CD4-positive, alpha-beta memory T cell (primary cell): ENCODE measurements around the gene SNED1. TPM values are rescaled to one million over a fixed set of nuclear protein-coding genes. Genes with fewer than 3 reads are reported as not detected.

Experiments used
- CTCF ChIA-PET: fragments of 350-600 bp; sonication (Branson Sonifier 250); formaldehyde crosslinking; loops from one replicate; lab custom pipeline; 2021; ENCODE audit warnings: inconsistent platforms; ENCODE audit not compliant: partially characterized antibody; lab: Charles Lee
- POLR2A ChIA-PET: fragments of 350-600 bp; sonication (Branson Sonifier 250); formaldehyde crosslinking; loops from one replicate; lab custom pipeline; 2021; ENCODE audit not compliant: partially characterized antibody; lab: Charles Lee
- DNase-seq, 5 donors: peaks; one replicate each; pipeline versions ENCODE4 v3.0.0 to v3.0.0-alpha.2; 2020 to 2022; ENCODE audit warnings: mixed read lengths in 1 of 5
- H3K27ac ChIP-seq: one replicate; pipeline ENCODE4 v1.7.0; 2013; ENCODE audit warnings: low read depth, low read length
- H3K27me3 ChIP-seq: 2 replicates; pipeline ENCODE4 v1.7.0; 2013; ENCODE audit warnings: mild to moderate bottlenecking, low read length, moderate library complexity; ENCODE audit not compliant: insufficient read depth
- H3K36me3 ChIP-seq: 2 replicates; pipeline ENCODE4 v1.7.0; 2013; ENCODE audit warnings: mild to moderate bottlenecking, low read length, moderate library complexity; ENCODE audit not compliant: insufficient read depth
- H3K4me1 ChIP-seq: 2 replicates; pipeline ENCODE4 v1.7.0; 2013; ENCODE audit warnings: mild to moderate bottlenecking, low read length, moderate library complexity; ENCODE audit not compliant: insufficient read depth
- H3K4me3 ChIP-seq, 2 donors: one replicate each; pipeline ENCODE4 v1.7.0; 2013; ENCODE audit warnings: low read length in 2 of 2, mild to moderate bottlenecking in 1 of 2
- H3K9me3 ChIP-seq, 2 donors: one replicate each; pipeline ENCODE4 v1.7.0; 2013; ENCODE audit warnings: low read length in 2 of 2, control low read depth in 1 of 2; ENCODE audit not compliant: control insufficient read depth in 1 of 2
- H3K27ac Mint-ChIP-seq, 7 donors: one replicate each; pipeline ENCODE4 v1.8.0; 2020 to 2021; ENCODE audit warnings: mixed read lengths in 7 of 7, mild to moderate bottlenecking in 6 of 7, inconsistent platforms in 3 of 7, moderate library complexity in 3 of 7
- H3K27me3 Mint-ChIP-seq, 2 donors: one replicate each; pipeline ENCODE4 v1.8.0; 2020 to 2021; ENCODE audit warnings: mixed read lengths in 2 of 2
- H3K36me3 Mint-ChIP-seq, 2 donors: one replicate each; pipeline ENCODE4 v1.8.0; 2020 to 2021; ENCODE audit warnings: mixed read lengths in 2 of 2, inconsistent platforms in 1 of 2, mild to moderate bottlenecking in 1 of 2
- H3K4me1 Mint-ChIP-seq, 4 donors: one replicate each; pipeline ENCODE4 v1.8.0; 2020 to 2021; ENCODE audit warnings: mixed read lengths in 4 of 4, mild to moderate bottlenecking in 1 of 4
- H3K4me3 Mint-ChIP-seq, 8 donors: one replicate each; pipeline ENCODE4 v1.8.0; 2020 to 2021; ENCODE audit warnings: mixed read lengths in 8 of 8, mild to moderate bottlenecking in 7 of 8, moderate library complexity in 6 of 8, inconsistent platforms in 3 of 8
- H3K9me3 Mint-ChIP-seq, 8 donors: one replicate each; pipeline ENCODE4 v1.8.0; 2020 to 2021; ENCODE audit warnings: mixed read lengths in 8 of 8, mild to moderate bottlenecking in 5 of 8, inconsistent platforms in 3 of 8, moderate library complexity in 1 of 8
- intact Hi-C: fragments of 100-400 bp; cut with micrococcal nuclease; formaldehyde crosslinking; loops from one replicate; pipeline ENCODE4 v1.15.1; 2023
- polyA plus RNA-seq, 2 donors: library from polyadenylated mRNA; unstranded; fragments of 300-500 nt; fragmentation: Illumina TruSeq; gene quantifications; one replicate each; pipeline ENCODE4 v1.2.3, GENCODE V29; 2021
- total RNA-seq, 2 experiments: library from RNA; stranded (reverse); gene quantifications; one replicate each; pipeline ENCODE4 v1.2.3, GENCODE V29; 2021

The SNED1 gene
- total and polyA plus RNA-seq, 4 experiments from 2014 or later, result 1.6 to 90.1 (median 44.2) TPM

- H3K27me3 Mint-ChIP-seq, result no peaks in the 10 kb centered on the region
- no peaks in the 10 kb centered on the region for H3K27me3 ChIP-seq
- no peaks in the 10 kb centered on the region for H3K9me3 ChIP-seq
- H3K36me3 Mint-ChIP-seq, result peaks cover 9 to 21% of the 10 kb centered on the region in 2 donors
- DNase-seq, result no peak
- no peak overlapping the region for H3K4me3 Mint-ChIP-seq
- H3K36me3 ChIP-seq, result peaks cover 16% of the 10 kb centered on the region
- ChIA-PET CTCF (no interaction called here), POLR2A (no interaction called here)
- intact Hi-C loops, result no loop called here
- no peak overlapping the region for H3K4me3 ChIP-seq
- no peak overlapping the region for H3K27ac Mint-ChIP-seq
- no peak overlapping the region for H3K27ac ChIP-seq
- H3K4me1 ChIP-seq, result no peaks in the 10 kb centered on the region
- peaks cover 0 to 4% (median 2%) of the 10 kb centered on the region in 4 donors for H3K4me1 Mint-ChIP-seq
- H3K9me3 Mint-ChIP-seq, result peaks cover 0 to 2% (median 0%) of the 10 kb centered on the region in 8 donors
These were observed 72.6 kb downstream of the SNED1 start for GRCh38 chr2:241070811-241071676.

- intact Hi-C loops, result no loop called here
- Histone ChIP-seq H3K27ac (no peak overlapping the region), H3K27me3 (no peaks in the 10 kb centered on the region), H3K36me3 (peaks cover 16% of the 10 kb centered on the region), H3K9me3 (no peaks in the 10 kb centered on the region), H3K4me3 (no peak overlapping the region), H3K4me1 (no peaks in the 10 kb centered on the region)
- Mint-ChIP-seq H3K36me3 (peaks cover 9 to 22% of the 10 kb centered on the region in 2 donors), H3K9me3 (peaks cover 0 to 2% (median 0%) of the 10 kb centered on the region in 8 donors), H3K4me3 (no peak overlapping the region), H3K4me1 (peaks cover 0 to 4% (median 2%) of the 10 kb centered on the region in 4 donors), H3K27me3 (no peaks in the 10 kb centered on the region), H3K27ac (no peak overlapping the region)
- DNase-seq, result no peak
- ChIA-PET POLR2A (no interaction called here), CTCF (interaction anchor here (1.9 kb wide), 1 partner anchor 79 kb away, joined by 6 read pairs; the partner anchor contains the start of gene PPP1R7)
These were observed 73.3 kb downstream of the SNED1 start for GRCh38 chr2:241071677-241072111.

GRCh38 chr2:241072151-241072550, 73.7 kb downstream of the SNED1 start:
- Mint-ChIP-seq H3K4me1 (peaks cover 0 to 4% (median 2%) of the 10 kb centered on the region in 4 donors), H3K9me3 (peaks cover 0 to 2% (median 0%) of the 10 kb centered on the region in 8 donors), H3K27me3 (no peaks in the 10 kb centered on the region), H3K27ac (peak overlapping the region in 2 of 7 donors; percentile 66 to 70), H3K4me3 (no peak overlapping the region), H3K36me3 (peaks cover 9 to 22% of the 10 kb centered on the region in 2 donors)
- H3K9me3 ChIP-seq, result no peaks in the 10 kb centered on the region
- H3K4me1 ChIP-seq, result no peaks in the 10 kb centered on the region
- CTCF ChIA-PET, result interaction anchor here (1.9 kb wide), 1 partner anchor 79 kb away, joined by 6 read pairs; the partner anchor contains the start of gene PPP1R7
- no peak for DNase-seq
- H3K27me3 ChIP-seq, result no peaks in the 10 kb centered on the region
- H3K36me3 ChIP-seq, result peaks cover 16% of the 10 kb centered on the region
- POLR2A ChIA-PET, result interaction anchor here (1.6 to 2.3 kb wide), 2 partner anchors 28 to 79 kb away, joined by 4 to 15 read pairs; partner anchors contain the start of gene PPP1R7
- intact Hi-C loops, result no loop called here
- no peak overlapping the region for H3K4me3 ChIP-seq
- H3K27ac ChIP-seq, result no peak overlapping the region

- H3K4me3 ChIP-seq, result no peak overlapping the region
- Mint-ChIP-seq H3K27ac (peak overlapping the region in 3 of 7 donors; percentile 59 to 70 (median 66)), H3K27me3 (no peaks in the 10 kb centered on the region), H3K4me3 (no peak overlapping the region), H3K36me3 (peaks cover 9 to 23% of the 10 kb centered on the region in 2 donors), H3K4me1 (peaks cover 4 to 6% (median 4%) of the 10 kb centered on the region in 4 donors), H3K9me3 (peaks cover 0 to 2% (median 0%) of the 10 kb centered on the region in 8 donors)
- H3K27ac ChIP-seq, result no peak overlapping the region
- no peak for DNase-seq
- no peaks in the 10 kb centered on the region for H3K9me3 ChIP-seq
- POLR2A ChIA-PET, result interaction anchor here (0.6 to 2.3 kb wide), 6 partner anchors 9 to 78 kb away, joined by 3 to 15 read pairs (median 4); partner anchors contain the start of genes MTERF4 and PPP1R7
- no peaks in the 10 kb centered on the region for H3K27me3 ChIP-seq
- no peaks in the 10 kb centered on the region for H3K4me1 ChIP-seq
- intact Hi-C loops, result no loop called here
- CTCF ChIA-PET, result interaction anchor here (1.9 kb wide), 1 partner anchor 78 kb away, joined by 6 read pairs; the partner anchor contains the start of gene PPP1R7
- peaks cover 16% of the 10 kb centered on the region for H3K36me3 ChIP-seq
These were observed 74.2 kb downstream of the SNED1 start for GRCh38 chr2:241072553-241073165.

- ChIA-PET CTCF (interaction anchor here (1.9 kb wide), 1 partner anchor 78 kb away, joined by 6 read pairs; the partner anchor contains the start of gene PPP1R7), POLR2A (interaction anchor here (0.6 to 2.3 kb wide), 7 partner anchors 10 to 78 kb away, joined by 3 to 15 read pairs (median 4); partner anchors contain the start of genes MTERF4 and PPP1R7)
- Histone ChIP-seq H3K36me3 (peaks cover 16% of the 10 kb centered on the region), H3K4me1 (no peaks in the 10 kb centered on the region), H3K27ac (no peak overlapping the region), H3K9me3 (no peaks in the 10 kb centered on the region), H3K27me3 (no peaks in the 10 kb centered on the region), H3K4me3 (no peak overlapping the region)
- peak overlapping the region in 1 of 7 donors; percentile 80 for H3K27ac Mint-ChIP-seq
- DNase-seq, result no peak
- H3K4me1 Mint-ChIP-seq, result peaks cover 7 to 11% (median 10%) of the 10 kb centered on the region in 4 donors
- H3K4me3 Mint-ChIP-seq, result no peak overlapping the region
- H3K36me3 Mint-ChIP-seq, result peaks cover 9 to 25% of the 10 kb centered on the region in 2 donors
- peaks cover 0 to 2% (median 0%) of the 10 kb centered on the region in 8 donors for H3K9me3 Mint-ChIP-seq
- H3K27me3 Mint-ChIP-seq, result no peaks in the 10 kb centered on the region
- intact Hi-C loops, result no loop called here
These were observed 75.0 kb downstream of the SNED1 start for GRCh38 chr2:241073166-241074064.

- Histone ChIP-seq H3K4me3 (no peak overlapping the region), H3K27ac (no peak overlapping the region), H3K4me1 (no peaks in the 10 kb centered on the region), H3K9me3 (no peaks in the 10 kb centered on the region), H3K27me3 (no peaks in the 10 kb centered on the region), H3K36me3 (peaks cover 16% of the 10 kb centered on the region)
- ChIA-PET CTCF (no interaction called here), POLR2A (interaction anchor here (0.6 to 2.3 kb wide), 5 partner anchors 10 to 77 kb away, joined by 3 to 15 read pairs (median 4); partner anchors contain the start of genes MTERF4 and PPP1R7)
- Mint-ChIP-seq H3K36me3 (peaks cover 9 to 25% of the 10 kb centered on the region in 2 donors), H3K27me3 (no peaks in the 10 kb centered on the region), H3K27ac (peak overlapping the region in 1 of 7 donors; percentile 80), H3K4me1 (peaks cover 9 to 13% (median 12%) of the 10 kb centered on the region in 4 donors), H3K9me3 (no peaks in the 10 kb centered on the region), H3K4me3 (no peak overlapping the region)
- intact Hi-C loops, result no loop called here
- no peak for DNase-seq
These were observed 75.8 kb downstream of the SNED1 start for GRCh38 chr2:241074065-241074818.
